ENCODE data around the gene GNGT1. TPM values are rescaled to one million over a fixed set of nuclear protein-coding genes. Genes with fewer than 3 reads are reported as not detected.

GNGT1 gene
- total RNA-seq, 1 experiment from 2014 or later, result not detected

GRCh38 chr7:93860261-93860660 lies 46.1 kb upstream of the GNGT1 start:
- ChIA-PET CTCF (no interaction called here), POLR2A (no interaction called here)
- no TSS peak for BruUV-seq (replicated peaks)
- in situ Hi-C loops (cut with HindIII; ENCODE audit: low pct_unique_long_range_greater_than_20kb, low sequenced_read_pairs), result no loop called here
- intact Hi-C loops (cut with micrococcal nuclease; ENCODE audit: unreplicated experiment), result no loop called here
- no peaks in the 10 kb centered on the region for H3K9me3 ChIP-seq (ENCODE audit: control insufficient read depth, insufficient read depth, low read depth, low read length)
- TF ChIP-seq REST (IDR thresholded peaks at IDR 0.05; ENCODE audit: insufficient read depth in 1 of 2, low read depth in 2 of 2, low read length in 1 of 2), result no peak
- H3K36me3 ChIP-seq (ENCODE audit: control insufficient read depth, insufficient read depth, low read length), result no peaks in the 10 kb centered on the region
- H3K4me3 ChIP-seq (ENCODE audit: low read depth in 2 of 2, low read length in 2 of 2), result no peak overlapping the region
- ATAC-seq, result no peak
- no peaks in the 10 kb centered on the region for H3K4me1 ChIP-seq (ENCODE audit: control insufficient read depth, insufficient read depth, low read length)
- DNase-seq (ENCODE audit: low read depth, low spot score), result no peak
- no peak overlapping the region for H3K27ac ChIP-seq (ENCODE audit: low read length)
- H3K27me3 ChIP-seq (ENCODE audit: control insufficient read depth, insufficient read depth, low read length), result no peaks in the 10 kb centered on the region

- no peaks in the 10 kb centered on the region for H3K9me3 ChIP-seq (ENCODE audit: control insufficient read depth, insufficient read depth, low read depth, low read length)
- no TSS peak for BruUV-seq (replicated peaks)
- TF ChIP-seq SIN3A (IDR thresholded peaks at IDR 0.05; ENCODE audit: borderline replicate concordance, insufficient read depth, low read depth, low read length), result no peak
- no peak for TF ChIP-seq TCF7L2 (IDR thresholded peaks at IDR 0.05; ENCODE audit: low read depth, low read length)
- TF ChIP-seq CTCF (IDR thresholded peaks at IDR 0.05), result peak; percentile 5; the same call in 1 of the 2 replicates
- CTCF ChIA-PET, result no interaction called here
- no peaks in the 10 kb centered on the region for H3K27me3 ChIP-seq (ENCODE audit: control insufficient read depth, insufficient read depth, low read length)
- POLR2A ChIA-PET, result no interaction called here
- in situ Hi-C loops (cut with HindIII; ENCODE audit: low pct_unique_long_range_greater_than_20kb, low sequenced_read_pairs) (no loop called here), intact Hi-C loops (cut with micrococcal nuclease; ENCODE audit: unreplicated experiment) (no loop called here)
- H3K27ac ChIP-seq (ENCODE audit: low read length), result no peak overlapping the region
- H3K36me3 ChIP-seq (ENCODE audit: control insufficient read depth, insufficient read depth, low read length), result no peaks in the 10 kb centered on the region
- ATAC-seq, result no peak
- H3K4me1 ChIP-seq (ENCODE audit: control insufficient read depth, insufficient read depth, low read length), result no peaks in the 10 kb centered on the region
- no peak for DNase-seq (ENCODE audit: low read depth, low spot score)
- no peak overlapping the region for H3K4me3 ChIP-seq (ENCODE audit: low read depth in 2 of 2, low read length in 2 of 2)
Observed at GRCh38 chr7:93861325-93861949, 44.9 kb upstream of the GNGT1 start.

GRCh38 chr7:93862651-93863050 lies 43.7 kb upstream of the GNGT1 start:
- no peaks in the 10 kb centered on the region for H3K4me1 ChIP-seq (ENCODE audit: control insufficient read depth, insufficient read depth, low read length)
- no peak overlapping the region for H3K4me3 ChIP-seq (ENCODE audit: low read depth in 2 of 2, low read length in 2 of 2)
- intact Hi-C loops (cut with micrococcal nuclease; ENCODE audit: unreplicated experiment), result no loop called here
- ChIA-PET CTCF (no interaction called here), POLR2A (no interaction called here)
- H3K27ac ChIP-seq (ENCODE audit: low read length), result no peak overlapping the region
- H3K36me3 ChIP-seq (ENCODE audit: control insufficient read depth, insufficient read depth, low read length), result no peaks in the 10 kb centered on the region
- H3K9me3 ChIP-seq (ENCODE audit: control insufficient read depth, insufficient read depth, low read depth, low read length), result no peaks in the 10 kb centered on the region
- DNase-seq (ENCODE audit: low read depth, low spot score) (no peak), ATAC-seq (no peak)
- in situ Hi-C loops (cut with HindIII; ENCODE audit: low pct_unique_long_range_greater_than_20kb, low sequenced_read_pairs), result no loop called here
- no TSS peak for BruUV-seq (replicated peaks)
- TF ChIP-seq REST (IDR thresholded peaks at IDR 0.05; ENCODE audit: insufficient read depth in 1 of 2, low read depth in 2 of 2, low read length in 1 of 2) (no peak), POLR2AphosphoS5 (IDR thresholded peaks at IDR 0.05; ENCODE audit: low read depth, low read length) (no peak), CTCF (IDR thresholded peaks at IDR 0.05) (no peak), SIN3A (IDR thresholded peaks at IDR 0.05; ENCODE audit: borderline replicate concordance, insufficient read depth, low read depth, low read length) (no peak), TCF7L2 (IDR thresholded peaks at IDR 0.05; ENCODE audit: low read depth, low read length) (no peak)
- no peaks in the 10 kb centered on the region for H3K27me3 ChIP-seq (ENCODE audit: control insufficient read depth, insufficient read depth, low read length)
